SIG-M5 treated with dmso at 0.1 percent for 504 hours (cell line): ENCODE data around the gene RNF13.
"Not testable (repeated sequence)": the region's sequence is repeated elsewhere in the genome, so short reads cannot be mapped to it uniquely, and the experiment has no call there.

Source experiments
- DNase-seq: peaks from one replicate; lab custom pipeline; 2025; ENCODE audit not compliant: unreplicated experiment; lab: John Stamatoyannopoulos, UW

RNF13 gene

DNA sequence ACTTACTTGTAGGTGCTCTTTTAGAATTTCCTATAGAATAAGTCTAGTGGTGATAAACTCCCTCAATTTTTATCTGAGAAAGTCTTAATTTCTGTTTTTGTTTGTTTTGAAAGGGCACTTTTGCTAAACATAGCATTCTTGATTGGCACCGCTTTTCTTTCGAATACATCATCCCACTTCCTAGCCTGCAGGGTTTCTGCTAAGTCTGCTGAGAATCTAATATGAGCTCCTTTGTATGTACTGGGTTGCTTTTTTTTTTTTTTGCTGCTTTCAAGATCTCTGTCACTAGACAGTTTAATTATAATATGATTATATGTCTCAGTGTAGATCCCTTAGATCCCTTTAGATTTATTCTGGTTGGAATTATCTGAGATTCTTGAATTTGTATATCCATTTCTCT is 136.2 kb downstream of the RNF13 start:
- no peak for DNase-seq

DNA sequence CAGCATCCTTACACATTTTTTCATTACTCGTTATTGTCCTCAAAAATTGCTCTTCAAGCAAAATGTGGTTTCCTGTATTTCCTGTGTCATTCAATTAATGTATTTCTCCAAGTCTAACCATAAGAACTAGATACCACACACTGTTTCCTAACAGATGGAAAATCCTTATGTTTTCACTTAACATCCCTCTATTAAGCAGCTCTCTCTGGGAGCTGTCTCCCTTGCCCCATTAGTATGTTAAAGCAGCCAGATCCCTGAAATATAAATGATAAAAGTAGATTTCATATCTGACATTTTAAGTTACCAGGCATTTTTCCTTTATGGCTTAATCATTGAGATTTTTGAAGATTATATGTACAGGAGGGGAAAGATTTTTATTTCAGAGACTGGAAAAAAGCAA is 141.8 kb downstream of the RNF13 start:
- no peak for DNase-seq

DNA sequence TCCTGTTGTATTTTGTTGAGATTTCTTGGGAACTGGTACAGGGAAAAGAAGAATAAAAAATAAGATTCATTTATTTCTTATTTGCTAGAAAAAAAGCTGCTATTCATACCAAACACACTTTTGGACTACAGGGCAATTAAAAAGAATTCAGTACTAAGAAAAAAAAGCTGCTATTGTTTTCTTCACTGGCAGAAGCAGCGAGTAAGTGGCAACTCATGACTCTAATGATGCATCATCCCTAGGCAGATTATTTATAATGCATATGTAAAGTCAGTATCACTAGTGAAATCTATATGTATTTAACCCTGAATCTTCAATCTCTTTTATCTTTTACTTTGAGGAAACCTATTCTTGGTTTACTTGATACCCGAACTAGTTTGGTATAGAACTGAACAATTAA is 142.4 kb downstream of the RNF13 start:
- no peak for DNase-seq

DNA sequence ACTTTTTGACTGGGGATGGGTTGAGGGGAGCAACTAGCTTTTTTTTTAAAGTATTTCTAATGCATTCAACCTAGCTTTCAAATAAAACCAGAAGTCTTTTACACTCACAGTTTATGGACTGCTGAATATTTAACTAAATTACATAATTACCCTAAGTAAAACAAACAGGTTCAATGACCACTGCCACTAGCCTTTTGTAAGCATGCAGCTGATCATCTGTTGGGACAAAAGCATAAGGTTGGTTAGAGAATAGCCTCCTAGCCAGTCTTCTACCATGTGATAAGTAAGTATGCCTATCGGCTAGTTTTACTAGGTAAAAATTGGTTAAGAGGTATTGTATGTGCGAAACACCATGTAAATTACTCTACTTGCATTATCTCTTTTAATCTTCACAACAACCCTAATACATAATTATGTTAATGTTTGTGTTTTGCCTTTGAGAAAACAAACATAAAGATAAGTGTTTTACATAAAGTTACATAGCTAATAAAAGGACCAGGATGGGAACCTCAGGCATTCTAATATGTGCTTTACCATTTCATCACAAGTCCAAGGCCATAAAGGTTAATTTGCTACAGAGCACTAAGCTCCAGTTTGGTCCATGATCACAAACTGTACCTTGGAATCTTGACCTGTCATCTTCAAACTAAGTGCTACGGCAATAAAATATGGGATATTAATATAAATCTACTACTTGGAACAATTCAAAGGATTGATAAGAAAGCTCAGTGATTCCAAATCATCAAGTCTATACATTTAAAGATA is 144.5 kb downstream of the RNF13 start:
- no peak for DNase-seq

DNA sequence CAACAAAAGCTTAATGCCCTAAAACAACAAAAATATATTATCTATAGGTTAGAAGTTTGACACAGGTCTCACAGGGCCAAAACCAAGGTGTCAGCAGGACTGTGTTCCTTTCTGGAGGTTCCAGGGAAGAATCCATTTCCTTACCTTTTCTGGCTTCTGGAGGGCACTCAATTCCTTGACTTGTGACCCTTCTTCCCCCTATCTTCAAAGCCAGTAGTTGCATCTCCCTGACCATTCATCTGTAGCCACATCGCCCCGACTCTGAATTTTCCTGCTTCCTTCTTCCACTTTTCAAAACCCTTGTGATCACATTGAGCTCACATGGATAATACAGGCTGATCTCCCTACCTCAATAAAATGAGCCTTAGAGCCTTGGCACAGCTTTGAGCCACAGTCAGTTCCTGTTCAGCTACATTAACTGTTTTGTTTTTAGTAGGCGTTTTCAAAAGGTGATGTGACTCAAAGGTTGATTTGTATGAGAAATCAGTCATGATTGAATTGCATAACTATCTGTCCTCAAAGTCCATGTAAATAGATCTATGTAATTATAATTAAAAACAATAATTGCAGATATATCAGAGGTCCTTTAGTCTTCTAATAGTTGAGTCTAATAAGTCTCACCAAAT is 145.3 kb downstream of the RNF13 start:
- DNase-seq: no peak

DNA sequence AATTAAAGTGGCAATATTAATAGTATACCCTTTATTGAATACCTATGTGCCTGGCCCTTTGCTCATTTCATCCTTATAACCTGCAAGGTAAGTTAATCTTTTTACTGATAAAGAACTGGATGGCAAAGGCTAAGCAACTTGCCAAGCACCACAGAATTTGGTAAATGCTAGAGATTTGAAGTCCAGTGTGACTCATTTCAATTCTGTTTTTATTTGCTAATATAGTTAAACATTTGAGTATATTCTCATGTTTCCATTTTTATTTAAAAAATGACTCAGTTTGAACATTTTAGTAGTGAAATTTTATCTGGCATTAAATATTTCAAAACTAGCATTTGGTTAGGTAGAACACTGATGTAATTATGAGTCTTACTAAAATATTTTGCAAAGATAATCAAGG is 146.4 kb downstream of the RNF13 start:
- no peak for DNase-seq

DNA sequence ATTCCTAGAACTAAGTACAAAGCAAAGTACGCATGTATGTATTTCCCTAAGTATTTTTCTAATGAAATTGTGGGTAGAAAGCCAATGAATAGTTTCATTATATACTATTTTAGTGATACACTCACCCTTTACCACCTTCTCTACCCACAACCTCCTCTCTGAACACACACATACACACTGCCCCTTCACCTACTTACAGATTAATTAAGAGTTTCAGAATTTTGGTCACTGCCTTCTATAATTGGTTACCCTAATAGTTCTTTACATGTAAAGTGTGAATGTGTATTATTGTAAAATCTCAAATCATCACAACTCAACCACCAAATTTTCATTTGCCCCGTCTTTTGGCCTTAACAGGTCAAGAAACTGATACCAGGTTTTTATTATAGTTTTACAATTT is 150.5 kb downstream of the RNF13 start:
- no peak for DNase-seq

DNA sequence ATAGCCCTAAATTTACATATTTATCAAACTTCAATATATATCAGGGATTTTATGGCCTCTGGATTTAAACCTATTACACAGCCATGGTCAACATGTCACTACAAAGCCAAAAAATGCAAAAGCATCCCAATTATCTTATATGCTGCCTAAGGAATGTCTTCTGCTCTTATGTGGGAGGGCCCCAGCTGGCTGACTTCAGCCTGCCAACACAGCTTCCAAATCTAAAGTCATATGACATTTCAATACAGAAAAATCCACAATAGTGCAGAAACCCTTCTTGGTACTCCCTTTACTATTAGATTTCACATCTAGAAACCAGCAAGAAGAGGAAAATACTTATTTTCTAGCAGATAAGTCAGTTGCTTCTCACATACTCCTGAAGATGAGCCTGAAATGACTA is 151.3 kb downstream of the RNF13 start:
- DNase-seq: no peak

DNA sequence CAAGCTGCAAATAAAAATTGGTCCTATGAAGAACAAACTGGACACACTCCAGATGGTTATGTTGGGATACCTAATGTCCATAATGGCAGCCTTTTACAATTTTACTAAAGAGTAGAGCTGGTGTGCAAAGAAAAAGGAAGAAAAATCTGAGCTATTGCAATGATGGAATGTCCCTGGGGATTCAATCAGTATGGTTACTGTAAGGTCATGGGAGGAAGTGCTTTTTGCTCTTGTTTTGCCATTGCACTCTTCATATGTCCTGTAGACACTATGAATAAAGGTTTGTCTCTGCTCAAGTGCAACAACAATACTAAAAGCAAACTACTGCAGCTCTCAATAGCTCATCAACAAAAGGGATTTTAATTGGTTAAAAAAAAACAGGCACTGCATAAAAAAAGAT is 152.3 kb downstream of the RNF13 start:
- no peak for DNase-seq

DNA sequence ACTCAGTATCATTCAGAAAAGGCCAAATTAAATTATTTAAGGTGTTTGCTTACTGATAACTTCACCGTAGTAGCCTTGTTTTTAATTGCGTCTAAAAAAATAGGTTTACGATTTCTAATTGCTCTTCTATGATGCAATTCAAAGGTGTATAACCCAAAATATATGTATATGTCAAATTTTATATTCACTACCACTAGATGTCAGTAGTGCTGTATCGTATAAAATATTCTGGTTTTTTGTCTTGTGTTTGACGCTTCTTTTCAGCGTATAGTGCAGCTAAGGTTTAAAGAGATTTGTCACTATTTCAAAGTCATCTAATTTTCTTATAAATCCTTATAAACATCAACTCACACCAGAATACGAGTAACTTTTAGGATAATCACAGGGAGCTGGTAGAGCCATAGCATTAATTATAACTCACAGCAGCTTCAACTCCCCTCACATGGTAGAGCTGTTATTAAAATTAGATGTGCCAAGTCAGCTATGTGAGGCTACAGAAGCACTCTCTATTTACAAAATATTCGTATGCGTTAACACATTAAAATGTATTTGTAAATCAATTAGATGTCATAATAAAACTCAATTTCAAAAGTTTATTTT is 154.2 kb downstream of the RNF13 start:
- DNase-seq: peak; percentile 29

DNA sequence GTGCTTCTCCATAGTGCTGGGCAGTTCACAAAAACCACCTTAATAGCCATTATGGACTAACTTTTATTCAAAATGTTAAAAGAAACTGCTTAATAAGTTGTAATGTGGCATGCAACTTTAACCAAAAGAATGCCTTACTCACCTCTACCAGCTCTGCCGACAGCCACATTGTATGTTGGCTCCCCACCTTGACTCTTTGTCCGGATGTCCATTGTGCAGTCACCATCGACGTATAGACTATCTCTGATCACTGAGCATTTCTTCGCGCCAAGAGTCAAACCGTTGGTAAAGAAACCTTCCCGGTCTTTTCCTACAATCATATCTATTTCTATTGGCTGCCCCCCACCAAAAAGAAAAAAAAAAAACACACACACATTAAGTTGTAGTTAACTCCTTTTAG is 155.2 kb downstream of the RNF13 start:
- no peak for DNase-seq

DNA sequence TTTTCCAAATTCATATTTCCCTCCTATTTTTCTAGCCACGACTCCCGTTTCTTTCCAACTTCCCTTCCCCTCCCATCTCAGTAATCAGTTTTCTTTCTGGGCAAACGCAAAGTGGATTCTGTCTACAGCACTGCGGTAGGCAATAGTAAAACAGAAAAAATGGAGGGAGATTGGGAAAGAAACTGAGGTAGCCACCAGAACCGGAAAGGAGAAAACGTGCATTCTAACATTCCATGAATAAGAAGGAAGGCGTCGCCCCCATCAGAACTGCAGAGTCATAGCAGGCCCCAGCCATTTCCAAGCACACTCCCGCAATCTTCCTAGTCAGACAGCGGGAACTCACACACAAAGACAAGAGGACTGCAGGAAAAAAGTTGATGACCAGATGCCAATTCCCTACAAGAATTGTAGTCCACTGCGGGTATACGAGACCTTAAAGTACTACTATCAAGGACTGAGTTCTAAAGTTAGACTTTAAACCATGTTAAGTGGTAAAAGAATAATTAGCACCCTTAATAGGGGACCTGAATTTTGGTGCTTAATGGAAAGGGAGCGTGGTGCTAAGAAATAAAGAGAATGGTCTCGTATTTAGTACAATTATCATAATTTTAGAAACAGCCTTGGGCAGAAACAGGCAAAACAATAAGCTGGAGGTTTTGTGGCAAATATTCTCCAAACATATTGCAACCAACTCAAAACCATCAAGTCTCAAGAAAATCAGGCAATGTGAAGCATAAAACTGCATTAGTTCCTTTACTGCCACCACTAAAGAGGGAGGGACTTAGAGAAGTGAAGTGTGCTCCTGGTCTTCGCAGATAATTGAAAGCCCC is 156.3 kb downstream of the RNF13 start:
- no peak for DNase-seq

DNA sequence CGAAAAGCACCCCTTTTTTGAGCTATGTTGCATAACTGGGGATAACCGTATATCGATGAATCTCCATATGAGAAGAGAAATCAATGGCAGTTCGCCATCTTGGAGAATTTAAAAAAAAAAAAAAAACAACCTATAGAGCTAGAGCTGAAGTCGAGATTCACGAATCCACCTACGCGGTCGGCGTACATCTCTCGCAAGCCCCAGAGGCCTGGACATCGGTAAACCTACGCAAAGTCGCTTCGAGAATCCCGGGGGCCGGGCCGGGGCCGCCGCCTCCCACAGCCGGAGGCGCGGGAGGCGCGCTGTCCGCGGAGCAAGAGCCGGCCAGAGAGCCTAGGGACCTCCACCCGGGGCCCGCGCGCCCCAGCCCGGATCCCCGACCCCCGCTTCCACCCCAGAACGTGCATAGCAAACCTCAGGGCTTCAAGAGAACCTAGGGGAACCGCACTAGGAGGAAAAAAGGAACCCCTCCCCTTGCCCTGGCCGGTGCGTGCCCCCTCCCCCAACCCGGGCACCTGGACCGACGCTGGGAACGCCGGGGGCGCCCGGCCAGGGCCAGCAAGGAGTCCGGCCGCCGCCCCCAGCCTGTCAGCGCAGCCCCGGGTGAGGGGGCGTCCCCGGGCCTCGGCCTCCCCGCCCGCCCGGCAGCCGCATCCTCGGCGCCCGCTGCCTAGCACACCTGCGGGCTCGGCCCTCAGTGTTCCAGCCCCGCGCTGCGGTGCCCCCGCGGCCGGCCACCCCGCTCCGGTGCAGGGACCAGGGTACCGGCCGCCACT is 157.1 kb downstream of the RNF13 start:
- peak; percentile 18 for DNase-seq

DNA sequence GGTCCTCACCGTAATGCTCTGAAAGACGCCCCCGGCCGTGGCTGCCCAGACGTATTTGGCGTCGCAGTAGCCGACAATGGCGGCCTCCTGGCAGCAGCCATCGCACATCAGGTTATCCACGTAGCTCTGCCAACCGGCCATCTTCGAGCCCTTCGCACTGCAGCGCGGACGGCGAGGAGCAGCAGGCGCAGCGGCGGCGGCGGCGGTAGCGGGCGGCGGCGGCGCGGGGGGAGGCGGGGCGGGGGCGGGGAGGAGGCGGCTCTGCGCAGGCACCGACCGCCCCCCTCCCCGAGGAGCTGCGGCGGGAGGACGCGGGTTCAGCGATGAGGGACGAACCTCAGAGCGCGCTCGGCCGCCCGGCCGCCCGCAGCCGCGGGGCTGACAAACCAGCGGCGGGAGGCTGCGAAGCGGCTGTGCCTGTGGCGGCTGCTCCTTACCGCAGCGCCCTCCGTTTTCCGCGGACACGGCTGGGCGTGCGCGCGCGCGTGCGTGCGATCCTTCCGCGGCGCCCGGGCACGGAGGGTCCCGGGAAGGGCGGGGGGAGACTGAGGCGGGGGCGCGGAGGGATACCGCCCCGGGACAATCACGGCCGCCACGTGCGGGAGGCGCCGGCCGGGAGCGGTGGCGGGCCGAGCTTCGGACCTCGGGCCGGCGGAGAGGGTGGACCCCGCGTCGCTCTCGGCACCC is 157.8 kb downstream of the RNF13 start, which contains the start of gene PFN2:
TSS of gene PFN2 (minus strand) at position 180 of the 687 bp plus-strand sequence. CDS start at position 141, 39 bp downstream.
- DNase-seq: peak; percentile 38

DNA sequence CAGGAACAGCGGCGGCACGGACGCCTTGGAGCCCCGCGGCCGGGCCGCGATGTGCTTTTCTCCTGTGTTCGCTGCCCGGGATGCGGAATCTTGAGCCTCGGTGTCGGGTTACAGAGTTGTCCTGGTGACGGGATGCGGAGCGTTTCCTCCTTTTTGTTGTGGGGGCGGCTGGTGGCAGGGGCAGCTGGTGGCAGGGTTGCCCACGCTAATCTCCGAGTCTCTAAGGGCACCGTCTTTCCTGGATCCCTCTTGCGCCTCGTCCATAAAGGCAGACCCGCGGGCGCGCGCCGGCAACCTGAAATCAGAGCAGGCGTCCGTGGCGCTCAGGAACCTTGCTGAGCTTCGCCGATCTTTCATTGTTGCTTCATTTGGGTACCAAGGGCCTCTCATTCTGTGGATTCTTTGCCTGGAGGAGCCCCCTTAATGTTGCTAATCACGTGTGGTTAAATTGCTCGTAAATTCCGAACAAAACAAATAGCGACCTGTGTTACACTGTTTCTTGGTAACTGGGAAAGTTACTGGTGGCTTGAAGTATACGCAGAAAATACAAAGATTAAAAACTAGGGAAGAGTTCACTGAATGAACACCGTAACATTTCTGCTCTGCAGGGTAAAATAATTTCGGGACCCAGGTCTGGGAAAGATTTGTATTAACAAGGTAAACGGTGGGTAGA is 158.5 kb downstream of the RNF13 start:
- DNase-seq: peak; percentile 40

DNA sequence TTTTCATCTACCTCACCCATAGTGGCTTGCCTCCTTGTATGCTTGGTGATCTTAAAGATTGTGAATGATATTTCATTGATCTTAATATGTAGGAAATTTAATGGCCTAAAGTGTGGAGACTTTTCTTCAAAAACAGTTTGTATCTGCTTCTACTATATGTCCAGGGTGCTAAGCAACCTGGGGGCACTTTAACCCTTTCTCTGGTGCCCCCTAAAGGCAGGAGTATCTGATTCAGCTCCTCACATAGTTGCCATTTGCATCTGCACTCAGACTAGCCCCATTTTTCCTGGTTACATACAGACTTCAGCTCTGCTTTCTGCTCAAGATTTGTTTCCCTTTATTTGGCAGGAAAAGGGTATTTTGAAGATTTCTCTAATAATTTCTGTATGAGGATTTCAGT is 162.9 kb downstream of the RNF13 start:
- DNase-seq: peak; percentile 22

DNA sequence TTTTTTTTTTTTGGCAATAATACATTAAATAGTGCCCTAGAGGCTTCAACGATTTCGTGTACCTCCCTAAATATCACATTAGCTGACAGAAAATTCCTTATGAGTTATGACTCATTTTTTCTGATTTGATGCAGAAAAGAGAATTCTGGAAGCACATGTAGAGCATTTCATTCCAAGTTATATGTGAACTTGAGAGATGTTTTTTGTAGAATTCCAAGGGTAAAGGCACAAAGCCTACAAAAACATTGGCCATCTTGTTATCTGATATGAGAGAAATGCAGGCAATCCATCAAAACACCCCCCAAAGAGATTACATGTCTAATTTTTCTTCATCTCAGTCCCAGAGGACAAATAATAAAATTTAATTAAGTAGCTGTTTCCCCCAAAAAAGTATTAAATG is 164.4 kb downstream of the RNF13 start:
- DNase-seq: no peak

DNA sequence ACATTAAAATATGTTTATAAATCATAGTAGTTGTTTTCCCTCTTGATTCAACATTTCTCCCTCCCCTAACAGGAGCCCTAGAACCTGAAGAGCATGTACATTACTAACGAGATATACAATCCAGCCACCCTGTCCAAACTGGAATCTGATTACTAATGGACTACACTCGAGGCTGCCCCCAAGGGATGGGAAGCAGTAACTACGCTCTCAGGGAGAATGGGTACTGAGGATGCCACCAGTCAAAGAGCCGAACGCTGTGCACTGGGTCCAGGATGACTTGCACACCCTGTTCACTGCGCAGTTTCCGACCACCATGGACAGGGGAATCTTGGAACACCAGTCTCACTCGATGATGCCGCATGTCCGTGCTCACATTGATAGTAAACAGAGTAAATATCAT is 169.0 kb downstream of the RNF13 start:
- DNase-seq: not testable (repeated sequence)

DNA sequence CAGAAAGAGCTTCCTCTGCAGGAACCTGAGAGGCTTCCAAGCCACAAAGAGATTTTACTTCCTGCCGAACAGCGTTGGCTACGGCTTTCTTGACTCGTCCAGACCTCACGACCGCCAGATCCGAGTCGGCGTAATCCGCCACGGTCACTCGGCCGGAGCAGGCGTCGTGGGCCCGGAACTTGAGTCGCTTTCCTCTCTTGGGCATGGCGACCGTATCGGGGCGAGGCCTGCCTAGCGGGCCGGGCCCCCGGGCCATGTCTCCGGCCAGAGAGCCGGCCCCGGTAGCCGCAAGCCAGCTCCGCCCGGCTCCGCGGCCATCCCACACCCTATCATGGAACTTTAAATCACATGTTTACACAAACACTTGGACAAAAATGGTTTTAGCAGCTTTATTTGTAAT is 170.0 kb downstream of the RNF13 start:
- not testable (repeated sequence) for DNase-seq

DNA sequence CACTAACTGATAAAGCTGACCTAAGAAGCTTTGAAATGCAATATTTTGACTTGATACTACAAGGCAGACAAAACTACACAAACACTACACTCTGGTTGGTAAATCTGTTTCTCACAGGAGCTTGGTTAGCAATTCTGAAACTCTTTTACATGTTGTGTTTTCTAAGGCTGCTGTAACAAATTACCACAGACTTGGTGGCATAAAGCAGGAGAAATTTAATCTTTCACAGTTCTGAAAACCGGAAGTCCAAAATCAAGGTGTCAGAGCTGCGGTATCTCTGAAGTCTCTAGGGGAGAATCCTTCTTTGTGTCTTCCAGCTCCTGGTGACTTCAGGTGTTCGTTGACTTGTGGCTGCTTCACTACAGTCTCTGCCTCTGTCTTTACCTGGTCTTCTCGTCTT is 170.6 kb downstream of the RNF13 start:
- DNase-seq: no peak
